Gastrocnemius medialis (tissue), 4 donors: ENCODE data around the gene CCNI2. TPM values are rescaled to one million over a fixed set of nuclear protein-coding genes. Genes with fewer than 3 reads are reported as not detected.
A peak's percentile ranks its signal among the peaks of the same experiment; 100 is the strongest.

Source experiments
- ATAC-seq, 2 donors: fragments of 150-250 bp; one replicate each; pipeline ENCODE4 v1.9.1; 2016
- DNase-seq, 2 donors: peaks; one replicate each; pipeline ENCODE4 v3.0.0-alpha.2; 2019
- H3K27ac ChIP-seq, 4 donors: fragments of 200-600 bp; sonication (generic); 1 replicate in 1 of 4; 2 replicates in 3 of 4; pipeline ENCODE4 v1.5.1; 2016 to 2018; ENCODE audit warnings: mild to moderate bottlenecking in 2 of 4, moderate library complexity in 1 of 4
- H3K27me3 ChIP-seq, 3 donors: fragments of 200-600 bp; sonication (generic) in 2 of 3; 1 replicate in 1 of 3; 2 replicates in 2 of 3; pipeline versions ENCODE4 v1.5.1 to v1.6.0; 2016 to 2019; ENCODE audit warnings: mild to moderate bottlenecking in 1 of 3, moderate library complexity in 1 of 3
- H3K36me3 ChIP-seq, 2 donors: fragments of 200-600 bp; sonication (generic) in 1 of 2; one replicate each; pipeline ENCODE4 v1.5.1; 2017 to 2018
- H3K4me1 ChIP-seq, 2 donors: fragments of 200-600 bp; sonication (generic) in 1 of 2; one replicate each; pipeline ENCODE4 v1.5.1; 2016 to 2017; ENCODE audit warnings: mild to moderate bottlenecking in 2 of 2
- H3K4me3 ChIP-seq, 4 donors: fragments of 200-600 bp; sonication (generic) in 3 of 4; 1 replicate in 1 of 4; 2 replicates in 3 of 4; pipeline ENCODE4 v1.5.1; 2016 to 2019; ENCODE audit warnings: mild to moderate bottlenecking in 2 of 4
- H3K9me3 ChIP-seq, 3 donors: fragments of 200-600 bp; sonication (generic) in 2 of 3; 1 replicate in 1 of 3; 2 replicates in 2 of 3; pipeline ENCODE4 v1.5.1; 2016 to 2019
- CTCF ChIP-seq, 5 experiments: fragments of 450-650 bp in 3 of 5; fragments of 200-600 bp in 2 of 5; sonication (generic) in 2 of 5; IDR thresholded peaks in 4 of 5; conservative IDR thresholded peaks in 1 of 5; 1 replicate in 4 of 5; 2 replicates in 1 of 5; pipeline ENCODE4 v1.5.1; 2016 to 2019; ENCODE audit warnings: antibody characterized with exemption in 5 of 5, mild to moderate bottlenecking in 3 of 5, moderate library complexity in 3 of 5
- POLR2A ChIP-seq, 2 donors: fragments of 450-650 bp; IDR thresholded peaks; one replicate each; pipeline ENCODE4 v1.6.1; 2017; ENCODE audit warnings: antibody characterized with exemption in 2 of 2, mild to moderate bottlenecking in 2 of 2, moderate library complexity in 2 of 2
- in situ Hi-C, 4 donors: fragments of 200-750 bp; cut with MboI; loops; one replicate each; pipeline versions ENCODE4 v1.15.0 to v1.8.0; 2017; ENCODE audit warnings: low sequenced_read_pairs in 4 of 4
- intact Hi-C: fragments of 100-400 bp; cut with DNase I; formaldehyde crosslinking; loops from one replicate; pipeline ENCODE4 v1.15.1; 2023; ENCODE audit warnings: low total_unique reads
- total RNA-seq, 4 donors: library from RNA; depleted of rRNA; stranded (reverse); fragments of >200 nt; gene quantifications; one replicate each; pipeline versions ENCODE4 v1.1.0 to v1.2.3, GENCODE V29; 2016

CCNI2 gene
- total RNA-seq, 4 donors from 2014 or later = not detected

DNA sequence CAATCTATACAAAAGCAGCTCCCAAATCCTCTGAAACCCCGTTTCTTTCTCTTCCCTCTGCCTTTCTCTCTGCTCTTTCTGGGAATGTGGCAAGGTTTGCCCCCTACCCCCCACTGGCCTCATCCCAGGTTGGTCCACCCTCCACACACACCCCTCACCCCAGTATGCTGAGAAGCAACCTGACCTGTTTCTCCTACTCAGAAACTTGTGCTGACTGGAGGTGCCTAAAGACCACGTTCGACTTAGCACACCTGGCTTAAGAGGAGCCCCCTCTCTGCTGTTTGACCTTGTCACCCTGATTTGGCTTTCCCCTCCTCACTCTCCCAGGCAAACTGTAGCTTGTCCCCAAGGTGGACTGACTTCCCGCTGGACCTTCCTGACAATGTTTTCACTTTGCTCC is 30.9 kb downstream of the CCNI2 start:
- no peaks in the 10 kb centered on the region for H3K9me3 ChIP-seq
- peaks cover 0 to 7% (median 2%) of the 10 kb centered on the region in 3 donors for H3K27me3 ChIP-seq
- no peaks in the 10 kb centered on the region for H3K36me3 ChIP-seq
- DNase-seq = no peak
- H3K4me3 ChIP-seq = peak overlapping the region; percentile 73 to 90 (median 78)
- in situ Hi-C loops = no loop called here
- TF ChIP-seq POLR2A (IDR thresholded peaks at IDR 0.05) (no peak), CTCF (IDR thresholded peaks at IDR 0.05 in 4 of 5, conservative IDR thresholded peaks at IDR 0.05 in 1 of 5) (no peak)
- intact Hi-C loops = loop anchor here (5.0 kb wide), 1 partner anchor 41 kb away; the partner anchor contains the start of gene KIF3A
- no peak for ATAC-seq
- H3K27ac ChIP-seq = peak overlapping the region in 2 of 4 donors; percentile 75
- H3K4me1 ChIP-seq = peaks cover 3 to 13% of the 10 kb centered on the region in 2 donors

- intact Hi-C loops = loop anchor here (5.0 kb wide), 1 partner anchor 42 kb away; the partner anchor contains the start of gene KIF3A
- Histone ChIP-seq H3K9me3 (no peaks in the 10 kb centered on the region), H3K4me1 (peaks cover 3 to 13% of the 10 kb centered on the region in 2 donors), H3K27ac (no peak overlapping the region), H3K36me3 (no peaks in the 10 kb centered on the region), H3K27me3 (peaks cover 0 to 7% (median 2%) of the 10 kb centered on the region in 3 donors), H3K4me3 (no peak overlapping the region)
- in situ Hi-C loops = no loop called here
- TF ChIP-seq POLR2A (IDR thresholded peaks at IDR 0.05) (no peak), CTCF (IDR thresholded peaks at IDR 0.05 in 4 of 5, conservative IDR thresholded peaks at IDR 0.05 in 1 of 5) (no peak)
- DNase-seq (no peak), ATAC-seq (no peak)
Observed at GRCh38 chr5:132778856-132779255, 31.6 kb downstream of the CCNI2 start.

- peaks cover 0 to 7% (median 2%) of the 10 kb centered on the region in 3 donors for H3K27me3 ChIP-seq
- no peak for ATAC-seq
- in situ Hi-C loops (no loop called here), intact Hi-C loops (loop anchor here (5.0 kb wide), 1 partner anchor 43 kb away; the partner anchor contains the start of gene KIF3A)
- TF ChIP-seq CTCF (IDR thresholded peaks at IDR 0.05 in 4 of 5, conservative IDR thresholded peaks at IDR 0.05 in 1 of 5) (no peak), POLR2A (IDR thresholded peaks at IDR 0.05) (no peak)
- no peak overlapping the region for H3K27ac ChIP-seq
- DNase-seq = no peak
- H3K36me3 ChIP-seq = no peaks in the 10 kb centered on the region
- no peak overlapping the region for H3K4me3 ChIP-seq
- H3K9me3 ChIP-seq = no peaks in the 10 kb centered on the region
- H3K4me1 ChIP-seq = peaks cover 3 to 13% of the 10 kb centered on the region in 2 donors
Observed at GRCh38 chr5:132779961-132780360, 32.7 kb downstream of the CCNI2 start.

DNA sequence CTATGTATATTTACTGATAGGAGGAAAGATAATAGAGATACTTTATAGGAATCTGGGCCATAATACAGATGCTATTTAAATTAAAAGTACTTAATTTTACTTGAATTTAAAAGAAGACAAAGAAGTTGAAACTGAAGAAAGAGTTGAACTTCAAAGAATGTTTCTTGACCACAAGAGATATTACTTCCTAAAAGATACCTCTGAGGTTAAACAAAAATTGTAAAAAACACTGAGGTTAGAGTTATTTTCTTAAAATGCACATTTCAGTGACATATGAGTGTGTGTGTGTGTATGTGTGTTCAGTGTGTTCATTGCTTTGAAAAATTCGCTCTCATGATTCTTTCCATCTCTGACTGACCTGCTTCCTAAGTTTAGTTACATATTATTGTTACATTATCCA is 33.4 kb downstream of the CCNI2 start:
- intact Hi-C loops (no loop called here), in situ Hi-C loops (no loop called here)
- Histone ChIP-seq H3K4me3 (no peak overlapping the region), H3K27ac (no peak overlapping the region), H3K27me3 (peaks cover 0 to 7% (median 2%) of the 10 kb centered on the region in 3 donors), H3K36me3 (no peaks in the 10 kb centered on the region), H3K4me1 (peaks cover 3 to 7% of the 10 kb centered on the region in 2 donors), H3K9me3 (no peaks in the 10 kb centered on the region)
- ATAC-seq (no peak), DNase-seq (no peak)
- TF ChIP-seq CTCF (IDR thresholded peaks at IDR 0.05 in 4 of 5, conservative IDR thresholded peaks at IDR 0.05 in 1 of 5) = no peak
- TF ChIP-seq POLR2A (IDR thresholded peaks at IDR 0.05) = no peak

DNA sequence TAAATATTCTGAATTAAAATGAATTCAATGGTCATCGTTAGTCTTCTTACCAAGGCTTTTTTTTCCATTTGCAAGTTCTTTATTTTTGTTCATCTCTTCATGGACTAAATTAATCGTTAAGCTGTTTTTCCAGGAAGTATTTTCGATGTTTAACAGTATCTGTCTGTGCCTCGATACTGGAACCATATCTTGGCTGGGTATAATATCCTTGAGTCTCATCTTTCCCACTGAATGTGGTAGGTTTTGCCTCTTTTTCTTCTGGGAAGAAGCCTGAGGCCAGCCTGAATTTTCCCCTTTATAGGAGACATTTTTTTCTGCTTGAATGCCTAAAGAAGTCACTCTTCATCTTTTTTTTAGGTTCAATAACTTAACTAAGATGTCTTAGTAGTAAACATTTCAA is 33.8 kb downstream of the CCNI2 start:
- Histone ChIP-seq H3K27ac (no peak overlapping the region), H3K9me3 (no peaks in the 10 kb centered on the region), H3K4me3 (no peak overlapping the region), H3K27me3 (peaks cover 0 to 7% (median 2%) of the 10 kb centered on the region in 3 donors), H3K4me1 (peaks cover 3 to 7% of the 10 kb centered on the region in 2 donors), H3K36me3 (no peaks in the 10 kb centered on the region)
- no peak for TF ChIP-seq CTCF (IDR thresholded peaks at IDR 0.05 in 4 of 5, conservative IDR thresholded peaks at IDR 0.05 in 1 of 5)
- no peak for TF ChIP-seq POLR2A (IDR thresholded peaks at IDR 0.05)
- ATAC-seq = no peak
- intact Hi-C loops (no loop called here), in situ Hi-C loops (no loop called here)
- no peak for DNase-seq
